HepG2 (cell line): ENCODE results near the gene CCDC83. TPM values are rescaled to one million over a fixed set of nuclear protein-coding genes. Genes with fewer than 3 reads are reported as not detected.

Experiments used
- AHR ChIP-seq: IDR thresholded peaks from 2 replicates; pipeline ENCODE4 v1.6.1; 2018; ENCODE audit warnings: missing genetic modification reagents, missing compliant biosample characterization
- ATRX ChIP-seq: sonication (generic); formaldehyde crosslinking; IDR thresholded peaks from 2 replicates; pipeline ENCODE4 v1.4.0; 2020; ENCODE audit warnings: missing genetic modification reagents, borderline replicate concordance
- CCDC6 ChIP-seq: sonication (generic); formaldehyde crosslinking; IDR thresholded peaks from 2 replicates; pipeline ENCODE4 v1.8.1; 2022; ENCODE audit warnings: mild to moderate bottlenecking, missing genetic modification reagents, moderate library complexity
- DR1 ChIP-seq: sonication (generic); formaldehyde crosslinking; IDR thresholded peaks from 2 replicates; pipeline ENCODE4 v1.8.0; 2021; ENCODE audit warnings: mild to moderate bottlenecking, missing genetic modification reagents, inconsistent platforms
- ERF ChIP-seq: IDR thresholded peaks from 2 replicates; pipeline ENCODE4 v1.6.1; 2018; ENCODE audit warnings: missing biosample characterization, missing genetic modification reagents
- ETV6 ChIP-seq: sonication (generic); formaldehyde crosslinking; conservative IDR thresholded peaks from 2 replicates; pipeline ENCODE4 v1.4.0; 2020; ENCODE audit warnings: missing genetic modification reagents
- HNRNPLL ChIP-seq: fragments of 200-400 bp; formaldehyde crosslinking; IDR thresholded peaks from 2 replicates; pipeline ENCODE4 v1.6.1; 2017; ENCODE audit warnings: mild to moderate bottlenecking, low read depth, low read length; ENCODE audit not compliant: poor library complexity, severe bottlenecking
- JARID2 ChIP-seq: sonication (generic); formaldehyde crosslinking; IDR thresholded peaks from 2 replicates; pipeline ENCODE4 v1.8.1; 2023; ENCODE audit warnings: missing genetic modification reagents, inconsistent platforms; ENCODE audit not compliant: insufficient replicate concordance
- KLF13 ChIP-seq: sonication (generic); formaldehyde crosslinking; IDR thresholded peaks from 2 replicates; pipeline ENCODE4 v1.4.0; 2020; ENCODE audit warnings: mild to moderate bottlenecking, missing genetic modification reagents
- NFATC3 ChIP-seq: sonication (generic); formaldehyde crosslinking; IDR thresholded peaks from 2 replicates; pipeline ENCODE4 v1.5.1; 2020; ENCODE audit warnings: mild to moderate bottlenecking, missing genetic modification reagents
- NR2F2 ChIP-seq: IDR thresholded peaks from 2 replicates; pipeline ENCODE4 v1.6.1; 2012; ENCODE audit warnings: low read depth, inconsistent platforms, borderline replicate concordance
- PAWR ChIP-seq: sonication (generic); formaldehyde crosslinking; IDR thresholded peaks from 2 replicates; pipeline ENCODE4 v1.4.0; 2020; ENCODE audit warnings: missing genetic modification reagents, mild to moderate bottlenecking, borderline replicate concordance
- PRDM15 ChIP-seq: sonication (generic); formaldehyde crosslinking; IDR thresholded peaks from 2 replicates; pipeline ENCODE4 v1.4.0; 2020; ENCODE audit warnings: missing genetic modification reagents
- RELA ChIP-seq: sonication (generic); formaldehyde crosslinking; IDR thresholded peaks from 2 replicates; pipeline ENCODE4 v1.4.0; 2020; ENCODE audit warnings: missing genetic modification reagents
- SMARCE1 ChIP-seq: fragments of 450-650 bp; IDR thresholded peaks from 2 replicates; pipeline ENCODE4 v1.6.1; 2017; ENCODE audit warnings: borderline replicate concordance
- TEAD3 ChIP-seq: optimal IDR thresholded peaks from 2 replicates; pipeline ENCODE3; 2016; ENCODE audit warnings: borderline replicate concordance
- TP53 ChIP-seq: sonication (generic); formaldehyde crosslinking; conservative IDR thresholded peaks from 2 replicates; pipeline ENCODE4 v1.4.0; 2020; ENCODE audit warnings: missing genetic modification reagents
- XBP1 ChIP-seq: sonication (generic); formaldehyde crosslinking; IDR thresholded peaks from 2 replicates; pipeline ENCODE4 v1.5.0; 2020; ENCODE audit warnings: missing genetic modification reagents
- ZBTB21 ChIP-seq: sonication (generic); formaldehyde crosslinking; IDR thresholded peaks from 2 replicates; pipeline ENCODE4 v1.4.0; 2020; ENCODE audit warnings: missing genetic modification reagents
- ZFP36 ChIP-seq: fragments of 150-350 bp; IDR thresholded peaks from 2 replicates; pipeline ENCODE4 v1.6.1; 2018; ENCODE audit warnings: borderline replicate concordance, low read length, low read depth; ENCODE audit not compliant: partially characterized antibody
- ZNF331 ChIP-seq: sonication (generic); formaldehyde crosslinking; IDR thresholded peaks from 2 replicates; pipeline ENCODE4 v1.4.0; 2020; ENCODE audit warnings: missing genetic modification reagents
- ZNF333 ChIP-seq: sonication (generic); formaldehyde crosslinking; IDR thresholded peaks from 2 replicates; pipeline ENCODE4 v1.4.0; 2020; ENCODE audit warnings: mild to moderate bottlenecking, missing genetic modification reagents, borderline replicate concordance
- ZNF34 ChIP-seq: sonication (generic); formaldehyde crosslinking; IDR thresholded peaks from 2 replicates; pipeline ENCODE4 v1.4.0; 2020; ENCODE audit warnings: mild to moderate bottlenecking, missing genetic modification reagents, borderline replicate concordance
- ZNF713 ChIP-seq: sonication (generic); formaldehyde crosslinking; IDR thresholded peaks from 2 replicates; pipeline ENCODE4 v1.4.0; 2020; ENCODE audit warnings: mild to moderate bottlenecking, missing genetic modification reagents
- ZSCAN12 ChIP-seq: sonication (generic); formaldehyde crosslinking; IDR thresholded peaks from 2 replicates; pipeline ENCODE4 v1.9.0; 2021; ENCODE audit warnings: mild to moderate bottlenecking, missing genetic modification reagents
- ZSCAN9 ChIP-seq: IDR thresholded peaks from 2 replicates; pipeline ENCODE4 v1.6.1; 2016; ENCODE audit warnings: borderline replicate concordance
- ZXDC ChIP-seq: sonication (generic); formaldehyde crosslinking; IDR thresholded peaks from 2 replicates; pipeline ENCODE4 v1.5.0; 2020; ENCODE audit warnings: mild to moderate bottlenecking, missing genetic modification reagents
- polyA plus RNA-seq, 8 experiments: library from polyadenylated mRNA; depleted of rRNA in 3 of 8; stranded (reverse) in 7 of 8; unstranded in 1 of 8; fragments of >200 nt; fragmentation: Illumina TruSeq in 4 of 8; extraction: Trizol in 4 of 8; gene quantifications; 2 replicates each; pipeline versions ENCODE4 v1.2.1 to v1.2.3, GENCODE V29; 2011 to 2016; ENCODE audit warnings: low read depth in 4 of 8, missing spikeins in 1 of 8, mixed read lengths in 1 of 8; ENCODE audit not compliant: insufficient read depth in 1 of 8
- total RNA-seq, 5 experiments: library from RNA; depleted of rRNA; stranded (reverse); fragments of >200 nt; fragmentation: Illumina TruSeq; extraction: Trizol; gene quantifications; 2 replicates each; pipeline ENCODE4 v1.2.3, GENCODE V29; 2016; ENCODE audit warnings: low read depth in 1 of 5

Gene CCDC83
- total and polyA plus RNA-seq, 2 of the 13 experiments (the other 11 are each of a cell fraction or from before 2014, with no cell fraction given): not detected

DNA sequence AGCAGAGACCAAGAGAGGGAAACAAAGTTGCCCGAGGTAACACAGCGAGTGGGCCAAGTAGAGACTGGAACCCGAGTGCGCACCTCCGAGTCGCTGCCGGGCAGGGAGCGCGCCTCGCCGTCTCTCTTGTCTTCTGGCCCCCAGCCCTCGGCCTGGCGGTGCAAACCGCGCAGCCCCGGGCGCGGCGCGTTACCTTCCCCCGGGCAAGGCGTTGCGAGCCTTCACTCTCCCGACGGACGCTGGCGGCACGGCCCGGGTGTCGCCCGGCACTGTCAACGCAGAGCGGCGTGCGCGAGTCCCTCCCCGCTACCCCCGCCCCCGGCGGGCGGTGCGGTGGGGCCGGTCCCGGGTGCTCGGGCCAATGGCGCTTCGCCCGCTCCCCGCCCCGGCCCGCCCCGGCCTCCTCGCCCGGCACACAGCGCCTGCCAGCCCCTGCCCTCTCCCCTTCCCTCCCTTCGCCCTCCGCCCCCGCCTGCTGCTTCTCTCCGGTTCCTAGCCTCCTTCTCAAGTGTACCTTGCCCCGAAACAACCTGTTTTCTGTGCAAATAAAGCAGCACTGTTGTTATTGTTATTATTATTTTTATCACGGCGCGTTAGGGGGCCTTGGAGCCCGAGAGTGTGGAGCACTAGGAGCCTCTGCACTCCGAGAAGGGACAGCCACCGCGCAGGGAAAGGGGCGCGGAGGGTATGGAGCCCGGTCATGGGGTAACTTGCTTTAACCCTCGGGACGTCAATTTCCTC, 44.1 kb upstream of the CCDC83 start, which contains the start of gene SYTL2 (continued):
- TF ChIP-seq ZNF34 (CRISPR knock-in tag) (no peak), NFATC3 (CRISPR knock-in tag) (no peak), AHR (CRISPR knock-in tag) (no peak), ZSCAN12 (CRISPR knock-in tag) (no peak), ZSCAN9 (no peak), ZNF713 (CRISPR knock-in tag) (no peak), XBP1 (no peak), ZNF333 (0 out of 2 replicates have a peak, but pooled peaks have one; percentile 67), ZBTB21 (no peak), ZFP36 (no peak), ATRX (CRISPR knock-in tag) (no peak), PAWR (CRISPR knock-in tag) (no peak), CCDC6 (no peak), TEAD3 (no peak), JARID2 (CRISPR knock-in tag) (no peak), PRDM15 (CRISPR knock-in tag) (no peak), ERF (CRISPR knock-in tag) (no peak), SMARCE1 (no peak), RELA (no peak), NR2F2 (no peak), ZXDC (CRISPR knock-in tag) (no peak), ETV6 (CRISPR knock-in tag) (no peak), DR1 (CRISPR knock-in tag) (no peak), TP53 (CRISPR knock-in tag) (no peak), KLF13 (CRISPR knock-in tag) (no peak), HNRNPLL (peak; percentile 50), ZNF331 (CRISPR knock-in tag) (no peak)
